ENCODE measurements around the gene PXMP4. TPM values are rescaled to one million over a fixed set of nuclear protein-coding genes. Genes with fewer than 3 reads are reported as not detected.
"Not testable (repeated sequence)": the region's sequence is repeated elsewhere in the genome, so short reads cannot be mapped to it uniquely, and the experiment has no call there.

PXMP4 gene
- total RNA-seq, 1 experiment from 2014 or later, result 18.7 TPM

DNA sequence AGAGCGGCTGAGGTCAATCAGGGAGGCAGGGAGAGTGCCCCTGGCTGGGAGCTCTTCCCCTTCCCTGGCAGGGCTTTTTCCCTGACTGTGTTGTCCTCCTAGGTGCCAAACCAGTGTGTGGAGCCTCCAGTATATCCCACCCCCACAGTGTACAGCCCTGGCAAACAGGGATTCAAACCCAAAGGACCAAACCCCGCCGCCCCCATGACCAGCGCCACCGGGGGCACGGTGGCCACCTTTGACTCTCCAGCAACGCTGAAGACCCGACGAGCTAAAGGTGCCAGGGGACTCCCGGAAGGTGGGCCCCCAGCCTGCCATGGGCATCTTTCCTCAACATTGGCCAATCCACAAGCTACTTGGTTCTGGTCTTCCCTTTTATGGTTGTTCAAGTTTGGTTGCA is 36.9 kb upstream of the PXMP4 start:
- Mint-ChIP-seq H3K4me3 (ENCODE audit: low read depth, unreplicated experiment) (no peak overlapping the region), H3K27me3 (ENCODE audit: unreplicated experiment) (no peaks in the 10 kb centered on the region), H3K9me3 (ENCODE audit: low read depth, unreplicated experiment) (peaks cover 9% of the 10 kb centered on the region), H3K27ac (ENCODE audit: unreplicated experiment) (no peak overlapping the region), H3K4me1 (ENCODE audit: low read depth, unreplicated experiment) (no peaks in the 10 kb centered on the region), H3K36me3 (ENCODE audit: insufficient read depth, unreplicated experiment) (peaks cover 11% of the 10 kb centered on the region)
- TF ChIP-seq, protein P1, sequence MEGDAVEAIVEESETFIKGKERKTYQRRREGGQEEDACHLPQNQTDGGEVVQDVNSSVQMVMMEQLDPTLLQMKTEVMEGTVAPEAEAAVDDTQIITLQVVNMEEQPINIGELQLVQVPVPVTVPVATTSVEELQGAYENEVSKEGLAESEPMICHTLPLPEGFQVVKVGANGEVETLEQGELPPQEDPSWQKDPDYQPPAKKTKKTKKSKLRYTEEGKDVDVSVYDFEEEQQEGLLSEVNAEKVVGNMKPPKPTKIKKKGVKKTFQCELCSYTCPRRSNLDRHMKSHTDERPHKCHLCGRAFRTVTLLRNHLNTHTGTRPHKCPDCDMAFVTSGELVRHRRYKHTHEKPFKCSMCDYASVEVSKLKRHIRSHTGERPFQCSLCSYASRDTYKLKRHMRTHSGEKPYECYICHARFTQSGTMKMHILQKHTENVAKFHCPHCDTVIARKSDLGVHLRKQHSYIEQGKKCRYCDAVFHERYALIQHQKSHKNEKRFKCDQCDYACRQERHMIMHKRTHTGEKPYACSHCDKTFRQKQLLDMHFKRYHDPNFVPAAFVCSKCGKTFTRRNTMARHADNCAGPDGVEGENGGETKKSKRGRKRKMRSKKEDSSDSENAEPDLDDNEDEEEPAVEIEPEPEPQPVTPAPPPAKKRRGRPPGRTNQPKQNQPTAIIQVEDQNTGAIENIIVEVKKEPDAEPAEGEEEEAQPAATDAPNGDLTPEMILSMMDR (IDR thresholded peaks at IDR 0.05; ENCODE audit: unreplicated experiment), result no peak
- CTCF ChIA-PET, result interaction anchor here (0.6 to 1.3 kb wide), 2 partner anchors 10 to 11 kb away, joined by 3 to 4 read pairs; no protein-coding TSS in a partner anchor
- DNase-seq, result no peak
- BruUV-seq (replicated peaks), result no TSS peak
- intact Hi-C loops (cut with micrococcal nuclease; ENCODE audit: unreplicated experiment), result no loop called here

DNA sequence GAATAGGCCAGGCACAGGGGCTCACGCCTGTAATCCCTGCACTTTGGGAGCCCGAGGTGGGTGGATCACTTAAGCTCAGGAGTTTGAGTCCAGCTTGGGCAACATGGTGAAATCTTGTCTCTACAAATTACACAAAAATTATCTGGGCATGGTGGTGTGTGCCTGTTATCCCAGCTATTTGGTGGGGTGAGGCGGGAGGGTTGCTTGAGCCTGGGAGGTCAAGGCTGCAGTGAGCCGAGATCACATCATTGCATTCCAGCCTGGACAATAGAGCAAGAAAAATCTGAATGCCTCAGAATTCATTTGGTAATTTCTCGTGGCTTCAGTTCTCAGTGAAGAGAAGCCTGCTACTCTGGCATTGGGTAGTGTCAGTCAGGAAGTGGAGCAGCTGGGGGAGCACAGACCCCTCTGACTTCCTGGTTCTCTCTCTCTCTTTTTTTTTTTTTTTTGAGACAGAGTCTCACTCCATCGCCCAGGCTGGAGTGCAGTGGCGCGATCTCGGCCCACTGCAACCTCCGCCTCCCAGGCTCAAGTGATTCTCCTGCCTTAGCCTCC is 35.9 kb upstream of the PXMP4 start:
- H3K27ac Mint-ChIP-seq (ENCODE audit: unreplicated experiment); H3K27me3 Mint-ChIP-seq (ENCODE audit: unreplicated experiment); H3K4me1 Mint-ChIP-seq (ENCODE audit: low read depth, unreplicated experiment); intact Hi-C loops (cut with micrococcal nuclease; ENCODE audit: unreplicated experiment); DNase-seq; BruUV-seq (replicated peaks); H3K9me3 Mint-ChIP-seq (ENCODE audit: low read depth, unreplicated experiment); H3K4me3 Mint-ChIP-seq (ENCODE audit: low read depth, unreplicated experiment): not testable (repeated sequence)
- H3K36me3 Mint-ChIP-seq (ENCODE audit: insufficient read depth, unreplicated experiment), result peaks cover 11% of the 10 kb centered on the region
- CTCF ChIA-PET, result interaction anchor here (0.7 kb wide), 1 partner anchor 13 kb away, joined by 3 read pairs; no protein-coding TSS in a partner anchor

GRCh38 chr20:33753763-33754162 is 33.7 kb upstream of the PXMP4 start:
- no TSS peak for BruUV-seq (replicated peaks)
- H3K4me3 Mint-ChIP-seq (ENCODE audit: low read depth, unreplicated experiment), result no peak overlapping the region
- peaks cover 11% of the 10 kb centered on the region for H3K36me3 Mint-ChIP-seq (ENCODE audit: insufficient read depth, unreplicated experiment)
- CTCF ChIA-PET, result interaction anchor here (1.1 kb wide), 1 partner anchor 21 kb away, joined by 3 read pairs; no protein-coding TSS in a partner anchor
- TF ChIP-seq, protein P1 (IDR thresholded peaks at IDR 0.05; ENCODE audit: unreplicated experiment), result no peak
- DNase-seq, result no peak
- H3K27ac Mint-ChIP-seq (ENCODE audit: unreplicated experiment), result no peak overlapping the region
- no peaks in the 10 kb centered on the region for H3K27me3 Mint-ChIP-seq (ENCODE audit: unreplicated experiment)
- H3K9me3 Mint-ChIP-seq (ENCODE audit: low read depth, unreplicated experiment), result peaks cover 9% of the 10 kb centered on the region
- H3K4me1 Mint-ChIP-seq (ENCODE audit: low read depth, unreplicated experiment), result peaks cover 4% of the 10 kb centered on the region
- intact Hi-C loops (cut with micrococcal nuclease; ENCODE audit: unreplicated experiment), result no loop called here

GRCh38 chr20:33753143-33753542 is 33.0 kb upstream of the PXMP4 start:
- no peak for DNase-seq
- intact Hi-C loops (cut with micrococcal nuclease; ENCODE audit: unreplicated experiment), result no loop called here
- H3K4me1 Mint-ChIP-seq (ENCODE audit: low read depth, unreplicated experiment), result peaks cover 9% of the 10 kb centered on the region
- no peak overlapping the region for H3K4me3 Mint-ChIP-seq (ENCODE audit: low read depth, unreplicated experiment)
- H3K27me3 Mint-ChIP-seq (ENCODE audit: unreplicated experiment), result no peaks in the 10 kb centered on the region
- peaks cover 11% of the 10 kb centered on the region for H3K36me3 Mint-ChIP-seq (ENCODE audit: insufficient read depth, unreplicated experiment)
- no peak overlapping the region for H3K27ac Mint-ChIP-seq (ENCODE audit: unreplicated experiment)
- CTCF ChIA-PET, result no interaction called here
- no TSS peak for BruUV-seq (replicated peaks)
- peaks cover 9% of the 10 kb centered on the region for H3K9me3 Mint-ChIP-seq (ENCODE audit: low read depth, unreplicated experiment)
- TF ChIP-seq, protein P1 (IDR thresholded peaks at IDR 0.05; ENCODE audit: unreplicated experiment), result no peak

- Mint-ChIP-seq H3K9me3 (ENCODE audit: low read depth, unreplicated experiment) (peaks cover 3% of the 10 kb centered on the region), H3K4me1 (ENCODE audit: low read depth, unreplicated experiment) (peaks cover 9% of the 10 kb centered on the region), H3K27ac (ENCODE audit: unreplicated experiment) (no peak overlapping the region), H3K27me3 (ENCODE audit: unreplicated experiment) (no peaks in the 10 kb centered on the region), H3K4me3 (ENCODE audit: low read depth, unreplicated experiment) (no peak overlapping the region), H3K36me3 (ENCODE audit: insufficient read depth, unreplicated experiment) (peaks cover 6% of the 10 kb centered on the region)
- DNase-seq, result no peak
- intact Hi-C loops (cut with micrococcal nuclease; ENCODE audit: unreplicated experiment), result no loop called here
- BruUV-seq (replicated peaks), result no TSS peak
- CTCF ChIA-PET, result interaction anchor here (0.5 to 1.0 kb wide), 4 partner anchors 24 to 87 kb away, joined by 3 to 10 read pairs (median 4); no protein-coding TSS in a partner anchor
- TF ChIP-seq, protein P1 (IDR thresholded peaks at IDR 0.05; ENCODE audit: unreplicated experiment), result no peak
Measured at GRCh38 chr20:33751775-33752174, 31.7 kb upstream of the PXMP4 start.

All from Calu3 (cell line).